Eye (tissue), 1 donor: Measurements from ENCODE around the gene DNAJC3.
A peak's percentile ranks its signal among the peaks of the same experiment; 100 is the strongest.
"Not testable (repeated sequence)": the region's sequence is repeated elsewhere in the genome, so short reads cannot be mapped to it uniquely, and the experiment has no call there.

ENCODE experiments used
- DNase-seq: peaks from one replicate; pipeline ENCODE4 v3.0.0-alpha.2; 2015

Gene DNAJC3

DNA sequence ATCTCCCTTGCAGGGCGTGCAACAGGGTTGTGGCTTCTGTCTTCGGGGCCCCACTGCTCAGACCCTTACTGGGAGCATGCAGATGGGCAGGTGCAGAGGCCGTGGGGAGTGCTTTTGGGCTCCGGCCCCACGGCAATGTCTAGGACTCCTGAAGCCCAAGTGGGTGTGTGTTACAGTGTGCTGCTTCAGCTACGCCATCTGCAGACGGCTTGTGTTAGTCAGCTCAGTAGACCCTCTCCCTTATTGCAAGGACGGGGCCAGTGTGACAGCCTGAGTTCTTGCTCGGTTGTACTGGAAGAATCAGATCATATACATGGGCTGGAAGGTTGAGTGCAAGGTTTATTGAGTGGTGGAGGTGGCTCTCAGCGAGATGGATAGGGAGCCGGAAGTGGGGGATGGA, 39.3 kb downstream of the DNAJC3 start:
- DNase-seq, result no peak

DNA sequence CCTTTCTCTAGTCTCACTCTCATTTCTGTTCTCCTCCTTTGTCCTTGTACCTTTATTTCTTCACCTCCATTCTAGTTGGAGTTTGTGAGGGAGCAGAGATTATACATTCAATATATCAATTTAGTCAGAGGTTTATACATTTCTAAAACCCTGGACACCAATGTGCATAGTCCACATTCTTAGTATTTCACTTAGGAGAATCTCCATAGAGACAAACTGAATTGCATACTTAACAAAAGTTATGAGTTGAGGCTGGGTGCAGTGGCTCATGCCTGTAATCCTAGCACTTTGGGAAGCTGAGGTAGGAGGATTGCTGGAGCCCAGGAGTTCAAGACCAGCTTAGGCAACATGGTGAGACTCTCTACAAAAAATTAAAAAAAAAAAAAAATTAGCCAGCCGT, 45.3 kb downstream of the DNAJC3 start:
- no peak for DNase-seq

DNA sequence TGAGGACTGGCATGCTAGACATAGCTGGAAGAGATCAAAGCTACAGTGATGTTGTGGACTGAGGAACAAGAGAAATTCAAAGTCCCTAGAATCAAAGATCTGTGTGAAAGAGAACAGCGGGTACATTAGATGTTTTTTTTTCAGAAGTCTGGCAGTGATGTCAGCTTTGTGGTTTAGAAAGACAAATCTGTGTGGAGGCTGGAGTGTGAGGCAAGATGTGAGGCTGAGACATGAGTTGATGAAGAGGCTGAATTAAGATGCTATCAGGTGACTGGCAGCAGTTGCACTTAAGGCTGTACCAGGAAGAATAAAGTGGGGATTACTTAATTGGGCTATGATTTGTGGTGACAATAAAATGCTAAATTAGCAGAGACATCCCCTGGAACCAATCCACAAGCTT, 46.5 kb downstream of the DNAJC3 start:
- no peak for DNase-seq

GRCh38 chr13:95724252-95724651, 47.3 kb downstream of the DNAJC3 start:
- DNase-seq, result no peak

- DNase-seq, result no peak
These were observed 49.9 kb downstream of the DNAJC3 start for GRCh38 chr13:95726876-95727275.

- no peak for DNase-seq
These were observed 52.0 kb downstream of the DNAJC3 start for GRCh38 chr13:95728957-95729356.

- DNase-seq, result peak; percentile 13
These were observed 57.2 kb downstream of the DNAJC3 start for GRCh38 chr13:95734124-95734523.

GRCh38 chr13:95740071-95740978, 63.4 kb downstream of the DNAJC3 start:
- not testable (repeated sequence) for DNase-seq

DNA sequence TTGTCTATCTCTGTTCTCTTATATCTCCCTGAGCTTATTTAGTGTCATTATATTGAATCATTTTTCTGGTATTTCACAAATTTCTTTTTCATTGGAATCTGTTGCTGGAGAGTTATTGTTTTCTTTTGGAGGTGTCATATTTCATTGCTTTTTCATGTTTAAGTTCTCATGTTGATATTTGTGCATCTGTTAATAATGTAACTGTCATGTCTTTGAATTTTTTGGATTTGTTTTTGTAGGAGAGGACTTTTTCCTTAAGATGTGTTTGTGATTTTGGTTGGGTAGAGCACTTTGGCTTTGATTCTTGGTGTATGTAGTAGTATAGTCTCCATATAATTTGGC, 64.0 kb downstream of the DNAJC3 start:
- no peak for DNase-seq

GRCh38 chr13:95741584-95742563, 64.9 kb downstream of the DNAJC3 start:
- no peak for DNase-seq

DNA sequence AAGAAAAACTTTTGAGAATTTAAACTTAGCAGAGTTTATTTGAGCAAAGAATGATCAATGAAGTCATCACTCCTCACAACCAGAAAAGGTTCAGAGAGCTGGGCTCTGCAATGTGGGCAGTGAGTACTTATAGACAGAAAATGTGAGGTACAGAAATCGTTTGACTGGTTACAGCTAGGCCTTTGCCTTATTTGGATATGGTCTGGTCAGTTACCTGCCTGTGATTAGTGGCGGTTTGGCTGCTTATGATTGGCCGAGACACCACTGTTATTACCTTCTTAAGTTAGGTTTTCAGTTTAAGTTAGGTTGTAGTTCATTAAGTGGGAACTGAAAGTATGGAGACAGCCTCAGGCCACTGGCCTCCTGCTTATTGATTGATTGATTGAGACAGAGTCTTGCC, 66.3 kb downstream of the DNAJC3 start:
- no peak for DNase-seq

DNA sequence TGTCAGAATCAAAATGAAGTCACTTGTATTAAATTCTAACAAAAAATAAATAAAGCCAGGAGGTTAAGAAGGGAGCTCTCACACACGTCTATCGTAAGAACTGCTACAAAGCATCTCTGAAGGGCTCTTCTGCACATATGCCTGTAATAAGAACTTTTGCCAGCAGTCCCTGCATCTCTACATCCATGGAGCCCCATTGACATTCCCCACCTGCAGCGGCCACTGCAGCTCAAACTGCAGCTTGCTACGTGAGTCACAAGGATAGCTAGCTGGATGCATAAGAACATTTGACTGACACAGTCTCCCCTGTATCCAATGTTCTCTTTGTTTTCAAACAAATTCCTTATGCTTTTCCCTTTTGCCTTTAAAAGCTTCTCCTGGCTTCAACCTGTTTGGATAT, 68.3 kb downstream of the DNAJC3 start:
- no peak for DNase-seq

DNA sequence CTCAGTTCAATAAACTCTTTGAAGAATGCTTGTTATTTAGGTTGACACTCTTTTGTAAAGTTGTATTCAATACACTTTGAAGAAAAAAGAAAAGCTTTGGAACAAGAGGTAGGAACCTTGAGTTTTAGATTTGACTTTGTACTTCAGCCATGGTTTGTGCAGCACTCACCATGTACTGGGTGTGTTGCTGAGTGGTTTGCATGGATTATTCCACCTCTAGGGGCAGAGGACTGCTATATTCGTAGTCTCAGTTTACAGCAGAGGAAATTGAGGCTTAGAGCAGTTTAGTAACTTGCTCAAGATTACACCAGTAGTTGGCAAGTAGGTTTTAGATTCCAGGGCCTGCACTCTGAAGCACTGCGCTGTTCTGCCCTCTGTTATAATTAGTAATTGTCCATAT, 68.8 kb downstream of the DNAJC3 start:
- DNase-seq, result no peak

- no peak for DNase-seq
These were observed 72.6 kb downstream of the DNAJC3 start for GRCh38 chr13:95749545-95749944.

GRCh38 chr13:95752677-95753076, 75.7 kb downstream of the DNAJC3 start:
- DNase-seq, result no peak

DNA sequence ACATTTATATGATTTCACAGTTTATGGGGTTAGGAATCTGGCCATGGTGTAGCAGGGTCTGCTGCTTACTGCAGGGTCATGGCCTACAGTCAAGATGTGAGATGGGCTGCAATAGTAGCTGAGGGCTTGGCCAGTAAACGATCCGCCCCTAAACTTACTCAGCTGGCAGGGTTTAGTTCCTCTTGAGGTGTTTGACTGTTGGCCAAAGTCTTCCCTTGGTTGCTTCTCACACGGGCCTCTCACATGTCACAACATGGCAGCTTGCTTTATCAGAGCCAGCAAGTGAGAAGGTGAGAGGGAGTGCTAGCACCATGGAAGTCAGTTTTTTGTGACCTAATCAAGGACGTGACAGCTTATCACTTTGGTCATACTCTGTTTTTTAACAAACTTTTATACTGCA, 77.1 kb downstream of the DNAJC3 start:
- no peak for DNase-seq

DNA sequence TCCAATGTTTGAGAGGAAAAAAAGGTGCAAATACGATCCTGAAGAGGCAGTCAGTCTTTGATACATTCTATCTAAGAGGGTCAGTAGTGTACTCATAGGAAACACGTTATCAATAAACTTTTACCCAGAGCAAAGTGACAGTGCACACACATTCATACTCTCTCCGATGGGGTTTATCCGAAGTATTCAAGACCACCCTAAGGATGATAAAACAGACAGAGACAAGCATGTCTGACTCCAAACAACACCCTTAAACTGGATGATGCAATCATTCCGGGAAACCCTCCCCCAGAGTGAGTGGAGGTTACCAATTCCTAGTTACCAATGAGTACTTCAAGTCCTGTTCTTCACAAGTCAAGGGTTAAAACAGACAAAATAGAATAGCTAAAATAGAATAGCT, 79.1 kb downstream of the DNAJC3 start:
- no peak for DNase-seq

GRCh38 chr13:95762626-95763025, 85.7 kb downstream of the DNAJC3 start:
- not testable (repeated sequence) for DNase-seq

GRCh38 chr13:95763601-95764000, 86.7 kb downstream of the DNAJC3 start:
- no peak for DNase-seq

- no peak for DNase-seq
These were observed 95.0 kb downstream of the DNAJC3 start for GRCh38 chr13:95771905-95772304.

DNA sequence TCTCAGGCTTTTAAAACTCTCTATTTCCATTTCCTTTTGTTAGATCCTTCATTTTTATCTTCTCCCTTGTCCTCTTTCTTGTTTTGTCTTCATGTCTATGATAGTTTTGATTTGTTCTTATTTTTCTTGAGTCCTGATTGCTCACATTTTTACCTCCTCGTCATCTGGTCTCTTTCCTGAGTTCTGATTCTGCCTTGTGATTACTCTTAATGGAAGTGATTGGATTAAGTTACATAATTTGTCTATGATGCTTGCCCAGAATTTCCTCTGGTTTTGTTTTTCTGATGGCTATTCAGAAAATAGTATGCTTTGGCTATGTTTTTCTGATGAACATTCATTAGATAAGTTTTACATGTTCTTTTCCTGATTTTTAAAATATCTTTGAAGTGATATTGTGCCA, 102.6 kb downstream of the DNAJC3 start:
- DNase-seq, result no peak

DNA sequence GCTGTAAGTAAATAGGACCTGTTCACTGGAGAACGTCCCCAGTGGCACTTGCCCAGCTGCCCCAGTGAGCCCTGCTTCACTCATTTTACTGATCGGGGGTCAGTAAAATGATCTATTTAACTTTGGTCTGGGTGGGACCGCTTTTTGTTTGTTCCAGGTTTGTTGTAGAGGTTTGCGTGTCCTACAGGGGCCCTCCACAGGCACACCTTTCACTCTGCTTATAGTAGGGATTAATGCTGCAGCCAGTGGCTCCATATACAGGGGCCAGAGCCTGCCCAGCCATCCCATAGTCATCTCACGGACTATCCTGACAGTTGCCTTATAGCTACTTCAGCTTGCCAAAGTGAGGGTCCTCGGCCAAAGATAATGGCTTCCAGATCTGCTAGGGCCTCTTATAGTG, 104.1 kb downstream of the DNAJC3 start:
- no peak for DNase-seq

GRCh38 chr13:95781940-95782339, 105.0 kb downstream of the DNAJC3 start:
- not testable (repeated sequence) for DNase-seq

GRCh38 chr13:95783747-95784146, 106.8 kb downstream of the DNAJC3 start:
- no peak for DNase-seq
